PFSK-1 (cell line): Measurements from ENCODE around the gene LRRC32.

Source experiments
- POLR2AphosphoS5 ChIP-seq: IDR thresholded peaks from 2 replicates; pipeline ENCODE4 v1.6.1; 2012; ENCODE audit warnings: low read depth, mild to moderate bottlenecking, control low read depth, low read length, moderate library complexity
- REST ChIP-seq, 2 experiments: IDR thresholded peaks; 2 replicates each; pipeline versions ENCODE4 v1.6.1 to v1.8.0; 2011 to 2012; ENCODE audit warnings: low read depth in 2 of 2, low read length in 2 of 2, control low read depth in 1 of 2, inconsistent platforms in 1 of 2, mild to moderate bottlenecking in 1 of 2, moderate library complexity in 1 of 2; ENCODE audit not compliant: insufficient read depth in 1 of 2

- TF ChIP-seq POLR2AphosphoS5 (no peak), REST (IDR thresholded peaks at IDR 0.05; ENCODE audit: insufficient read depth in 1 of 2, low read depth in 2 of 2, low read length in 2 of 2) (no peak)
These were observed 60.2 kb downstream of the LRRC32 start for GRCh38 chr11:76610371-76610770.
